Panc1 (cell line): ENCODE results near the gene ATRAID.

Experiments used
- CTCF ChIP-seq: fragments of 450-650 bp; IDR thresholded peaks from 2 replicates; pipeline ENCODE4 v1.5.1; 2017; ENCODE audit warnings: mild to moderate bottlenecking
- POLR2AphosphoS5 ChIP-seq: IDR thresholded peaks from 2 replicates; pipeline ENCODE4 v1.6.1; 2012; ENCODE audit warnings: mild to moderate bottlenecking, low read depth, low read length, moderate library complexity
- SIN3A ChIP-seq: IDR thresholded peaks from 2 replicates; pipeline ENCODE4 v1.6.1; 2012; ENCODE audit warnings: low read depth, mild to moderate bottlenecking, low read length, moderate library complexity, borderline replicate concordance; ENCODE audit not compliant: insufficient read depth

- TF ChIP-seq POLR2AphosphoS5 (no peak), CTCF (no peak), SIN3A (no peak)
These were observed 10.2 kb upstream of the ATRAID start for GRCh38 chr2:27201675-27202074.
